DMS79 (cell line): ENCODE data around the gene RPS6KB2.
A peak's percentile ranks its signal among the peaks of the same experiment; 100 is the strongest.
"Not testable (repeated sequence)": the region's sequence is repeated elsewhere in the genome, so short reads cannot be mapped to it uniquely, and the experiment has no call there.

Experiments
- DNase-seq: peaks from one replicate; lab custom pipeline; 2025; lab: John Stamatoyannopoulos, UW

The RPS6KB2 gene

GRCh38 chr11:67442504-67443404 is 14.5 kb downstream of the RPS6KB2 start:
- no peak for DNase-seq

GRCh38 chr11:67445515-67445914 is 17.2 kb downstream of the RPS6KB2 start:
- no peak for DNase-seq

- DNase-seq = no peak
Observed at GRCh38 chr11:67448220-67448609, 19.9 kb downstream of the RPS6KB2 start.

- no peak for DNase-seq
Observed at GRCh38 chr11:67449116-67449844, 21.0 kb downstream of the RPS6KB2 start.

- no peak for DNase-seq
Observed at GRCh38 chr11:67450796-67451657, 22.7 kb downstream of the RPS6KB2 start.

- DNase-seq = no peak
Observed at GRCh38 chr11:67451658-67451976, 23.3 kb downstream of the RPS6KB2 start.

- no peak for DNase-seq
Observed at GRCh38 chr11:67452141-67452952, 24.1 kb downstream of the RPS6KB2 start, which contains the start of gene GPR152. TSS of gene GPR152 (minus strand) at chr11:67452729. CDS start at chr11:67452724, 5 bp downstream.

GRCh38 chr11:67453816-67454732 is 25.8 kb downstream of the RPS6KB2 start:
- no peak for DNase-seq

GRCh38 chr11:67455054-67455453 is 26.8 kb downstream of the RPS6KB2 start, which contains the start of gene CABP4:
TSS of gene CABP4 (plus strand) at chr11:67455354. CDS start at chr11:67455424, 70 bp downstream.
- DNase-seq = no peak

GRCh38 chr11:67456068-67456705 is 27.9 kb downstream of the RPS6KB2 start:
- DNase-seq = no peak

- no peak for DNase-seq
Observed at GRCh38 chr11:67457453-67457852, 29.2 kb downstream of the RPS6KB2 start.

- no peak for DNase-seq
Observed at GRCh38 chr11:67458266-67458665, 30.0 kb downstream of the RPS6KB2 start.

- no peak for DNase-seq
Observed at GRCh38 chr11:67463186-67463585, 34.9 kb downstream of the RPS6KB2 start.

- no peak for DNase-seq
Observed at GRCh38 chr11:67463680-67464410, 35.6 kb downstream of the RPS6KB2 start.

- DNase-seq = peak; percentile 54
Observed at GRCh38 chr11:67464411-67465188, 36.3 kb downstream of the RPS6KB2 start.

GRCh38 chr11:67465189-67465510 is 36.9 kb downstream of the RPS6KB2 start:
- no peak for DNase-seq

- DNase-seq = not testable (repeated sequence)
Observed at GRCh38 chr11:67465530-67465929, 37.2 kb downstream of the RPS6KB2 start.

GRCh38 chr11:67466367-67466766 is 38.1 kb downstream of the RPS6KB2 start:
- DNase-seq = no peak
